Neural cell (in vitro differentiated cells): ENCODE results near the gene DLG5. TPM values are rescaled to one million over a fixed set of nuclear protein-coding genes. Genes with fewer than 3 reads are reported as not detected.

Source experiments
- H2AFZ ChIP-seq: fragments of 200-600, 300-800 bp; sonication (generic), shearing (Covaris generic); 2 replicates; pipeline ENCODE4 v1.6.0; 2014; ENCODE audit warnings: low read depth, mild to moderate bottlenecking, antibody characterized with exemption, low read length, moderate library complexity
- H3F3A ChIP-seq: fragments of 200-600 bp; shearing (Covaris generic); 2 replicates; pipeline ENCODE4 v1.6.1; 2016; ENCODE audit warnings: mild to moderate bottlenecking, moderate library complexity, mixed read lengths, antibody characterized with exemption, low read length; ENCODE audit not compliant: insufficient read depth, poor library complexity, severe bottlenecking
- H3K27ac ChIP-seq: fragments of 200-600, 300-800 bp; sonication (generic), shearing (Covaris generic); 2 replicates; pipeline ENCODE4 v1.5.1; 2014; ENCODE audit warnings: mild to moderate bottlenecking, low read length, moderate library complexity
- H3K27me3 ChIP-seq: fragments of 300-800, 200-600 bp; sonication (generic), shearing (Covaris generic); 2 replicates; pipeline ENCODE4 v1.6.0; 2014; ENCODE audit warnings: mild to moderate bottlenecking, low read depth, low read length, moderate library complexity; ENCODE audit not compliant: insufficient read depth
- H3K36me3 ChIP-seq: fragments of 300-800, 200-600 bp; sonication (generic), shearing (Covaris generic); 2 replicates; pipeline ENCODE4 v1.5.1; 2014; ENCODE audit warnings: mild to moderate bottlenecking, antibody characterized with exemption, low read length, moderate library complexity; ENCODE audit not compliant: insufficient read depth
- H3K4me2 ChIP-seq: fragments of 300-800, 200-600 bp; sonication (generic), shearing (Covaris generic); 2 replicates; pipeline ENCODE4 v1.6.0; 2014; ENCODE audit warnings: mild to moderate bottlenecking, low read length
- H3K4me3 ChIP-seq: fragments of 300-800, 200-600 bp; sonication (generic), shearing (Covaris generic); 2 replicates; pipeline ENCODE4 v1.5.1; 2014; ENCODE audit warnings: mild to moderate bottlenecking, low read length, moderate library complexity
- H3K79me2 ChIP-seq: fragments of 200-600 bp; shearing (Covaris generic); replicated peaks from 2 replicates; pipeline ENCODE4 v1.6.0; 2014; ENCODE audit warnings: mild to moderate bottlenecking, low read length, moderate library complexity; ENCODE audit not compliant: insufficient read depth
- H3K9ac ChIP-seq: fragments of 300-800, 200-600 bp; sonication (generic), shearing (Covaris generic); 2 replicates; pipeline ENCODE4 v1.6.1; 2016; ENCODE audit warnings: mild to moderate bottlenecking, low read length, mixed read lengths
- H3K9me2 ChIP-seq: fragments of 200-600 bp; shearing (Covaris generic); 2 replicates; pipeline ENCODE4 v1.6.1; 2016; ENCODE audit warnings: mild to moderate bottlenecking, low read length, mixed read lengths; ENCODE audit not compliant: insufficient read depth
- H3K9me3 ChIP-seq: fragments of 200-600, 300-800 bp; sonication (generic), shearing (Covaris generic); 2 replicates; pipeline ENCODE4 v1.6.1; 2016; ENCODE audit warnings: mild to moderate bottlenecking, mixed run types, low read length, moderate library complexity, mixed read lengths
- H4K20me1 ChIP-seq: fragments of 200-600 bp; shearing (Covaris generic); 2 replicates; pipeline ENCODE4 v1.6.1; 2016; ENCODE audit warnings: mild to moderate bottlenecking, mixed run types; ENCODE audit not compliant: insufficient read depth
- EP300 ChIP-seq: fragments of 450-650 bp; conservative IDR thresholded peaks from 2 replicates; pipeline ENCODE4 v1.6.1; 2014; ENCODE audit warnings: antibody characterized with exemption, mild to moderate bottlenecking, moderate library complexity; ENCODE audit not compliant: poor library complexity, severe bottlenecking
- EZH2 ChIP-seq: fragments of 200-600, 300-800 bp; shearing (Covaris generic), sonication (generic); IDR thresholded peaks from 2 replicates; pipeline ENCODE4 v1.6.1; 2014; ENCODE audit warnings: antibody characterized with exemption, low read length, borderline replicate concordance, mild to moderate bottlenecking; ENCODE audit not compliant: insufficient read depth, poor library complexity, severe bottlenecking
- MXI1 ChIP-seq: fragments of 450-650 bp; conservative IDR thresholded peaks from 2 replicates; pipeline ENCODE4 v1.6.1; 2014; ENCODE audit warnings: antibody characterized with exemption, mild to moderate bottlenecking; ENCODE audit not compliant: poor library complexity, severe bottlenecking
- POLR2AphosphoS5 ChIP-seq: IDR thresholded peaks from 2 replicates; pipeline ENCODE4 v1.6.1; 2012
- RAD21 ChIP-seq: fragments of 450-650 bp; conservative IDR thresholded peaks from 2 replicates; pipeline ENCODE4 v1.6.1; 2014; ENCODE audit warnings: antibody characterized with exemption, mild to moderate bottlenecking, moderate library complexity
- SMC3 ChIP-seq: fragments of 450-650 bp; conservative IDR thresholded peaks from 2 replicates; pipeline ENCODE4 v1.6.1; 2014; ENCODE audit warnings: antibody characterized with exemption, mild to moderate bottlenecking, moderate library complexity; ENCODE audit not compliant: poor library complexity
- TAF1 ChIP-seq: IDR thresholded peaks from 2 replicates; pipeline ENCODE4 v1.6.1; 2012; ENCODE audit warnings: low read depth
- polyA plus RNA-seq: library from polyadenylated mRNA; depleted of rRNA; stranded (reverse); fragments of >200 nt; gene quantifications from 2 replicates; pipeline ENCODE4 v1.2.3, GENCODE V29; 2014
- TF ChIP-seq, protein P1 (sequence below): IDR thresholded peaks from 2 replicates; pipeline ENCODE4 v1.6.1; 2012; ENCODE audit warnings: borderline replicate concordance
- TF ChIP-seq, protein P2 (sequence below): fragments of 450-650 bp; IDR thresholded peaks from 2 replicates; pipeline ENCODE4 v1.5.1; 2014; ENCODE audit warnings: antibody characterized with exemption, mild to moderate bottlenecking, moderate library complexity; ENCODE audit not compliant: poor library complexity, severe bottlenecking

The DLG5 gene
- polyA plus RNA-seq, 1 donor from 2014 or later: 72.9 TPM

DNA sequence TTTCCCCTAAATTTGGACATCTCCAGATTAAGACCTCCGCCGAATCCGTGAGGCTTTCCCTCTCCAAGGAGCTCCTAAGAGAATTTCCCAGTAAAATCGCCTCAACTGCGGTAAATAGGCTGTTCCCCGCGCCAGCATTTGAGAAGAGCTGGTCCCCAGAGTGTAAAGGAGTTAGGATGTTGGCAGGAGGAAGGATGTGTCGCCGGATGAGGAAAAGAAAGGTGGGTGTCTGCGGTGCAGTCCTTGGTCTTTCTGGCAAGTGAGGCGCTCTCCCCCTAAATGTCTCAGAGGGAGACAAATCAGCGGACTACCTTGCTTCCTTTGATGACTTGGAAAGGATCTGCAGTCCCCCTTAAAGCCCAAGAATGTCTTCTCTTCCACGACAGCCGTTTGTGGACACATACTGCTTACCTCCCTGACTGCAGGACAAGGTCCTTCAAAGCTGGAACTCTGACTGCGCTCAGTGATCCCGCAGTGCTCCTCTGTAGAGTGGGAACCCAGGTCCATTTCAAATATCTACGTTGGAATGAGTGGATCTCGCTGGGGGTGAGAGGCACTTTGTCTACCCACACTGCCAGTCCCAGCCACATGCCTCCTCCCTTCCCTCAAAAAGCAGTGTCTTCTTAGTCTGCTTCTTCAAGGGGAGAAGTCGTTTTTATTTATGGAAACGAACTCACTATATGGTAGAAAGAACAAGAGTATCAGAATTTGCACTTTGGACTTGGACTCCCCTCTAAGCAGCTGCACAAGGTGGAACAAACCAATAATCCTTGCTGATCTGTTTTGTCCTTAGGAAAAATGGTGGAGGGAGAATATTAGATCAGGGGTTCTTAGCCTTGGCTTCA is 1.1 kb upstream of the DLG5 start:
- no peak for TF ChIP-seq SMC3
- TF ChIP-seq, protein P1, sequence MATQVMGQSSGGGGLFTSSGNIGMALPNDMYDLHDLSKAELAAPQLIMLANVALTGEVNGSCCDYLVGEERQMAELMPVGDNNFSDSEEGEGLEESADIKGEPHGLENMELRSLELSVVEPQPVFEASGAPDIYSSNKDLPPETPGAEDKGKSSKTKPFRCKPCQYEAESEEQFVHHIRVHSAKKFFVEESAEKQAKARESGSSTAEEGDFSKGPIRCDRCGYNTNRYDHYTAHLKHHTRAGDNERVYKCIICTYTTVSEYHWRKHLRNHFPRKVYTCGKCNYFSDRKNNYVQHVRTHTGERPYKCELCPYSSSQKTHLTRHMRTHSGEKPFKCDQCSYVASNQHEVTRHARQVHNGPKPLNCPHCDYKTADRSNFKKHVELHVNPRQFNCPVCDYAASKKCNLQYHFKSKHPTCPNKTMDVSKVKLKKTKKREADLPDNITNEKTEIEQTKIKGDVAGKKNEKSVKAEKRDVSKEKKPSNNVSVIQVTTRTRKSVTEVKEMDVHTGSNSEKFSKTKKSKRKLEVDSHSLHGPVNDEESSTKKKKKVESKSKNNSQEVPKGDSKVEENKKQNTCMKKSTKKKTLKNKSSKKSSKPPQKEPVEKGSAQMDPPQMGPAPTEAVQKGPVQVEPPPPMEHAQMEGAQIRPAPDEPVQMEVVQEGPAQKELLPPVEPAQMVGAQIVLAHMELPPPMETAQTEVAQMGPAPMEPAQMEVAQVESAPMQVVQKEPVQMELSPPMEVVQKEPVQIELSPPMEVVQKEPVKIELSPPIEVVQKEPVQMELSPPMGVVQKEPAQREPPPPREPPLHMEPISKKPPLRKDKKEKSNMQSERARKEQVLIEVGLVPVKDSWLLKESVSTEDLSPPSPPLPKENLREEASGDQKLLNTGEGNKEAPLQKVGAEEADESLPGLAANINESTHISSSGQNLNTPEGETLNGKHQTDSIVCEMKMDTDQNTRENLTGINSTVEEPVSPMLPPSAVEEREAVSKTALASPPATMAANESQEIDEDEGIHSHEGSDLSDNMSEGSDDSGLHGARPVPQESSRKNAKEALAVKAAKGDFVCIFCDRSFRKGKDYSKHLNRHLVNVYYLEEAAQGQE: peak; percentile 1
- TF ChIP-seq POLR2AphosphoS5: peak; percentile 10
- no peak for TF ChIP-seq RAD21
- TF ChIP-seq TAF1: no peak
- TF ChIP-seq, protein P2, sequence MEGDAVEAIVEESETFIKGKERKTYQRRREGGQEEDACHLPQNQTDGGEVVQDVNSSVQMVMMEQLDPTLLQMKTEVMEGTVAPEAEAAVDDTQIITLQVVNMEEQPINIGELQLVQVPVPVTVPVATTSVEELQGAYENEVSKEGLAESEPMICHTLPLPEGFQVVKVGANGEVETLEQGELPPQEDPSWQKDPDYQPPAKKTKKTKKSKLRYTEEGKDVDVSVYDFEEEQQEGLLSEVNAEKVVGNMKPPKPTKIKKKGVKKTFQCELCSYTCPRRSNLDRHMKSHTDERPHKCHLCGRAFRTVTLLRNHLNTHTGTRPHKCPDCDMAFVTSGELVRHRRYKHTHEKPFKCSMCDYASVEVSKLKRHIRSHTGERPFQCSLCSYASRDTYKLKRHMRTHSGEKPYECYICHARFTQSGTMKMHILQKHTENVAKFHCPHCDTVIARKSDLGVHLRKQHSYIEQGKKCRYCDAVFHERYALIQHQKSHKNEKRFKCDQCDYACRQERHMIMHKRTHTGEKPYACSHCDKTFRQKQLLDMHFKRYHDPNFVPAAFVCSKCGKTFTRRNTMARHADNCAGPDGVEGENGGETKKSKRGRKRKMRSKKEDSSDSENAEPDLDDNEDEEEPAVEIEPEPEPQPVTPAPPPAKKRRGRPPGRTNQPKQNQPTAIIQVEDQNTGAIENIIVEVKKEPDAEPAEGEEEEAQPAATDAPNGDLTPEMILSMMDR: no peak
- TF ChIP-seq MXI1: no peak
- no peak for TF ChIP-seq EZH2
- no peak for TF ChIP-seq EP300
- H3K27ac ChIP-seq: peak overlapping the region; percentile 21
- H3K79me2 ChIP-seq: peaks cover 35% of the 10 kb centered on the region
- no peaks in the 10 kb centered on the region for H3F3A ChIP-seq
- no peaks in the 10 kb centered on the region for H3K9me3 ChIP-seq
- no peak overlapping the region for H2AFZ ChIP-seq
- no peaks in the 10 kb centered on the region for H3K9me2 ChIP-seq
- no peaks in the 10 kb centered on the region for H3K27me3 ChIP-seq
- H3K9ac ChIP-seq: peak overlapping the region; percentile 92
- H3K36me3 ChIP-seq: no peaks in the 10 kb centered on the region
- peak overlapping the region; percentile 68 for H3K4me2 ChIP-seq
- H3K4me3 ChIP-seq: peak overlapping the region; percentile 63
- no peaks in the 10 kb centered on the region for H4K20me1 ChIP-seq

DNA sequence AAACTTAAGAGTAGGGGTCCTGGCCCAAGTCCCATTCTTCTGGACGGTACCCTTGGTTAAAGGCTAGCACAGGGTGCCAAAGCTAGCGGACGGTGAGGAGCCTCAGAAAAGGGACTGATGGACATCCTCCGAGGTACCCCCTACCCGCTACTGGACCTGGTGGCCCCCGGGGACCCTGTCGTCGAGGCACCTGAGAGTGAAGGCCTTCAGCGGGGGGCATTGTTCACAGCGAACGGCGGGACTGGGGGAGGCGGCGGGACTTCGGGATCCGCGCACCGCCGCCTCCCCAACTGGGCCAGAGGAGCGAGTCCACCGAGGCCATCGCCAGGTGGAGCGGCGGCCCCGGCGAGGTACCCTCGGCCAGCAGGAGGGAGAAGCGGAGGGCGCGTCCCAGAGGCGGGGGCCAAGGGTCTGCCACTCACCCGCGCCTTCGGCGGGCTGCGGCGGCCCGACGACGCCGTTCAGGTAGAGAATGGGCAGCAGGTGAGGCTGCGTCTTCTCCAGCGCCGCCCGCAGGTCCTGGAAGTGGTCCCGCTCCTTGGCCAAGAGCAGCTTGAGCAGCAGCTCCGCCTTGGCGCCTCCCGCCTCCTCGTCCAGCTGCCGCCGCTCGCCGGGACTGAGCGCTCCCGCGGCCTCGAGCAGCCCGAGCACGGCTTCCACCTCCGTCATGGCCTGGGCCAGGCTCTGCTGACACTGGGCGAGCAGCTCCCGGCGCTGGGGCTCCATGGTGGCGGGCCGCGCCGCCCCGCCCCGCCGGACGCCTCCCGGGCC is 575 bp downstream of the DLG5 start:
- Histone ChIP-seq H3K4me3 (peak overlapping the region; percentile 95), H3K4me2 (peak overlapping the region; percentile 87), H2AFZ (peak overlapping the region; percentile 56), H3K9me2 (no peaks in the 10 kb centered on the region), H3F3A (no peaks in the 10 kb centered on the region), H3K27ac (peak overlapping the region; percentile 84), H3K36me3 (no peaks in the 10 kb centered on the region), H4K20me1 (no peaks in the 10 kb centered on the region), H3K27me3 (no peaks in the 10 kb centered on the region), H3K79me2 (peaks cover 52% of the 10 kb centered on the region), H3K9ac (peak overlapping the region; percentile 92), H3K9me3 (no peaks in the 10 kb centered on the region)
- no peak for TF ChIP-seq MXI1
- peak; percentile 51 for TF ChIP-seq RAD21
- TF ChIP-seq POLR2AphosphoS5: peak; percentile 49
- TF ChIP-seq, protein P1: no peak
- TF ChIP-seq EP300: no peak
- no peak for TF ChIP-seq TAF1
- peak; percentile 60 for TF ChIP-seq SMC3
- TF ChIP-seq, protein P2: no peak
- no peak for TF ChIP-seq EZH2
